HG03135 (cell line): ENCODE data around the gene VPS39.

Experiments
- ATAC-seq: cut with Tn5 transposase; IDR thresholded peaks from one replicate; pipeline ENCODE4 v1.9.1; 2021; ENCODE audit warnings: mild to moderate bottlenecking, moderate library complexity; ENCODE audit not compliant: unreplicated experiment

Gene VPS39

GRCh38 chr15:42159381-42160015, 48.6 kb downstream of the VPS39 start:
- ATAC-seq, result no peak

DNA sequence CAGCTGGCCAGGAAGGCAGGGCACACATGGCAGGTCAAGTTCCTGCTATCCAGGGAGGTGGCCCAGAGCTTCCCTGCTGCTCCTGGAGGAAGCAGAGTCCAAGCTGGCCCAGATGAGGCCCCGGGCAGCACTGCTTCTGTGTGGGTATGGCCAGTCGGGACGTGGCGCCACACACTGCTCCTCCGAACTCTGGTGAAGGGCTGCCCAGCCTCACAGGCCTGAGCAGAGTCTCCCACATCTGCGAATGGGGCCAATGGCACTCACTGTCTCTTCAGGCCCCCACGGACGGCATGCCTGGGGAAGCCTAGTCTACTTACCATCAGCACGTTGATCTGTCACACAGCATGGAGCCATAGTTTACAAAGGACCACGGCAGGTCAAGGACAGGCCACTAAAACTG, 49.2 kb downstream of the VPS39 start:
- no peak for ATAC-seq

GRCh38 chr15:42157981-42158765, 49.9 kb downstream of the VPS39 start:
- ATAC-seq, result no peak

GRCh38 chr15:42157381-42157780, 50.7 kb downstream of the VPS39 start:
- no peak for ATAC-seq

GRCh38 chr15:42156243-42156922, 51.7 kb downstream of the VPS39 start, which contains the start of gene PLA2G4F:
TSS of gene PLA2G4F (minus strand) at chr15:42156636. CDS start at chr15:42156549, 87 bp downstream.
- ATAC-seq, result no peak

GRCh38 chr15:42155546-42156242, 52.4 kb downstream of the VPS39 start:
- ATAC-seq, result no peak

DNA sequence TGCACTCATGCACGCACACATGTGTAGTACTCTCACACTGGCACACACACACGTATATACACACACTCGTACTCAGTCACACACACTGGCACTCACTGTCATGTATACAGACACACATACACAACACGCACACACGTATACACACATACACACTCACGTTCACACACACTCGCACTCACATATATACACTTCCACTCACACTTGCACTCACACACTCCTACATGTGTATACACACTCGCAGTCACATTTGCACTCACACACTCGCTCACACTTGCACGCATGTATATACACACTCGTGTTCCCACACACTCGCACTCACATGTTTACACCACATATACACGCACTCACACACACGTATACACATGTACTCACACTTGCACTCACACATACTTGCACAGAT, 53.1 kb downstream of the VPS39 start:
- ATAC-seq, result no peak

DNA sequence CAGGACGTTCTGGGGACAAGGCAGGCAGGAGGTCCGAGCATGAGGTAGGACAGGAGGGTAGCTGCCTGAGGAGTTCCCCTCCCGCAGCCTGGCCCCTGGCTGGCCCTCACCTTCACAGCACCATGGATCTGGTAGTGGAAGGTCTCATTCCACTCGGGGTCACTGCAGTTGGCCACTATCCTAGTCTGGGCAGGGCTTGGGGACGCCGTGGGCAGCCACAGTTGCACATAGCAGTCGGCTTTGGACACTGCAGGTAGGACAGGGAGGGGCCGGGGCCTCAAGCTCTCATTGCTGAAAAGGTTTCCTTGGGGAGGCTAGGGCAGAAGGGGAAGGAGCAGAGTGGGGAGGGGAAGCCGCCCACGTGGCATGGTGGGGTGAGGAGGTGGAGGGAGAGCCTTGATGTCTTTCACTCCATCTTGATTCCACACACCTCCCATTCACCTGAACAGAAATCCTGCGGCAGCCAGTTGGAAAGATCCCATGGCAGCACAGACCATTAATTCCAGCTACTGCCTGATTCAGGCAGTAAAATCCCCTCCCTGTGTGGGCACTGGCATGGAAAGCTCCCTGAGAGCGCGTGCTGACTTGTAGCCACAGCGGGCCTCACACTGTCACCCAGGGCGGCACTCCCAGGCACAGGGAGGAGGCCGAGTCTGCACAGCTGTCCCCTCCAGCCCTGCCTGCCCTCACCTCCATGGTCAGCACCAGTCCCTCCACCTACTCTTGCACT, 53.7 kb downstream of the VPS39 start:
- no peak for ATAC-seq

- no peak for ATAC-seq
These were observed 54.3 kb downstream of the VPS39 start for GRCh38 chr15:42153874-42154211.

GRCh38 chr15:42152921-42153698, 55.0 kb downstream of the VPS39 start:
- no peak for ATAC-seq

GRCh38 chr15:42152196-42152920, 55.7 kb downstream of the VPS39 start:
- no peak for ATAC-seq

- no peak for ATAC-seq
These were observed 56.4 kb downstream of the VPS39 start for GRCh38 chr15:42151736-42152135.

GRCh38 chr15:42151141-42151561, 57.0 kb downstream of the VPS39 start:
- no peak for ATAC-seq

DNA sequence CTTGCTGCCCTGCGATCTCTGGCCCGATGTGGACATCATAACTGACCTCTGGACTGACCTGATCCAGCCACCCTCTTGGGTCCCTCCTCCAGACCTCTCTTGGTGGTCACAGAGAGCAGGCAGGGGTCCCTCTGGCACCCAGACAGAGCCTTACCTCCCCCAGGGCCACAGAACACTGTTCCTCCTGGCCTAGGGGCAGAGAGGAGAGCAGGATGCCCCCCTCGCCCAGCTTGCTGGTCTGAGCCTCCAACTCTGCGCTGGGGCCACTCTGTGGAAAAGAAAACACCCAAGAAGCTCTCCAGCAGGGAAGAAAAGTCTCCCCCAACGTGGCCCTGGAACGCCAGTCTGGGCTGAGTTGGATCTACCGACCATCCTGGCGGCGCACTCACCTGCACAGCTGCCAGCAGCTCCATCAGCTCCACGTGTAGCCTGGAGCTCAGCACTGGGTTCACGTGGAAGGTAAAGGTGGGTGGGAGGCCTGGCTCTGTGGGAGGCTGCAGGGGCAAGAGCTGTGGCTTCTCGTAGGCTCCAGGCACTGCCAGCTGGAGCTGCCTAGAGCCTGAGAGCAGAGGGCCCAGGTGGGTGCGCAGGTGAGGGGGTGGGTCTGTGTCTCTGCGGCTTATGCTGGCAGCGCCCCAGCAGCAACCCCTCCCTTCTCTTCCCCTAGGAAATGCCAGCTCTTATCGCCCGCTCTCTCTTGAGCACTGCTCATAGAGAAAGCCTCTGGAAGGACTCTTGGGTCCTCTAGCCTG, 57.7 kb downstream of the VPS39 start:
- ATAC-seq, result no peak

DNA sequence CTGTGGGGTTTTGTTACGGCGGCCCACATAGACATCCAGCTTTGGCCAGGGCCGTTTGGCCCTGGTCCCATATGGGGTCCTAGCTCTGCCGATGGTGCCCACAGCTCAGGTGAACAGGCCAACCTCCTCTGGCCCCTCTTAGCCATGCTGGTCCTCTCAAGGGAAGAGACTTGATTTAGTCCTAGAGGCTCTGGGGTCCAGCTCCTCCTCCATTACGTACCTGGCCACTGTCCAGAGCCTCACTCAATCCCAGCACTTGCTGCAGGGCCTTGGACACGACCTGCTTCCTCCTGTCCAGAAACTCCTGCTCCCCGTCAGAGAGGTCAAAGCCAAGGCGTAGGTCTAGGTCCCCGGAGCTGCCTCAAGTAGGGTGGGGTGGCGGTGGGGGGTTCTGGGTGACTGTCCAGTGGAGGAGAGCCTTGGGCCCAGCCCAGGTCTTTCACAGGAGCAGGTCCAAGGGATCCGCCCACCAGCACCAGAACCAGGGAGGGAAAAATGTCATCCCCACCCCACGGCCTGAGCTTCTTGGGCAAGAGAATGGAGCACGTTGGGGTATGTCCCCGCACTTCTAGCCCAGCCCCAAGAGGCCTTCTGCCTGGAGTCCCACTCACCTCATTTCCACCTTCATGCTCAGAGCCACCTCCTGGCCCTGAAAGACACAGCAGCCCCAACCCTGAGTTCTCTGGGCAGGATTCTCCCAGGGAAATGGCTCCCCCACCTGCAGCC, 58.4 kb downstream of the VPS39 start:
- ATAC-seq, result no peak

GRCh38 chr15:42148808-42149492, 59.2 kb downstream of the VPS39 start:
- ATAC-seq, result no peak

GRCh38 chr15:42147431-42147735, 60.7 kb downstream of the VPS39 start:
- ATAC-seq, result no peak
